ENCODE results near the gene LMF1. TPM values are rescaled to one million over a fixed set of nuclear protein-coding genes. Genes with fewer than 3 reads are reported as not detected.

The LMF1 gene
- total RNA-seq, 2 donors from 2014 or later = 11.9 to 12.0 TPM

DNA sequence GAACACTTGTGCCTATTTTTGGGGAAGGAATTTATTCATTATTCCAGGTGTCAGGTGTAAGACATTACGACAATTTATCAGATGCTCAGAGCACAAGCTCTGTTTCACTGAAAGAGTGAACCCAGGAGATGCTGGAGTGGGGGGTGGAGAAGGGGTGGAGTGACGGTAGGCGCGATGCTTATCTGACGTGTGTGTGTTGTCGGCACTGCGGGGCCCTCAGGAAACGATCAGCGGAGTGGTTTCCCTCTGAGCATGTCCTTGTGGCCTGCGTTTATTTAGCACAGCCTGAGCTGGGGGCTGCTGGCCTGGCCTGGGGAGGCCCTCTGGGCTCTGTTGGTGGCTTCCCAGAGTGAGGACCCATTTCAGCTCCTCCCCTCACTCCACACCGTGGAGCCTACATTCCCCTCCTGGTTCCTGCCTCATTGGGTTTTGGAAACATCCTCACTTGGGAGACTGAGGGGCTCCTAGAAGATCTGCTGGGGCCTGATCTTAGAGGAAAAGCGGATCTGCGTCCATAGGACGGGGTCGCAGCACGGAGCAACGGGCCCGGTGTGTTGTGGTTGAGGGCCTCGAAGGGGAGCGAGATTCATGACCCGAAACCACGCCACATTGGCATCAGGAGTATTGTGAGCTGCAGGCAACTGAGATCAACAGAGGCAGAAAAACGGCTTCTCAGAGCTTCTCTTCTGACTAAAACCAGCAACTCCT lies 151.3 kb downstream of the LMF1 start:
- ATAC-seq (no peak), DNase-seq (no peak)
- intact Hi-C loops (cut with DNase I) = loop anchor here in 1 of 2 donors (5.0 kb wide), 1 partner anchor 233 kb away; no protein-coding TSS in a partner anchor

DNA sequence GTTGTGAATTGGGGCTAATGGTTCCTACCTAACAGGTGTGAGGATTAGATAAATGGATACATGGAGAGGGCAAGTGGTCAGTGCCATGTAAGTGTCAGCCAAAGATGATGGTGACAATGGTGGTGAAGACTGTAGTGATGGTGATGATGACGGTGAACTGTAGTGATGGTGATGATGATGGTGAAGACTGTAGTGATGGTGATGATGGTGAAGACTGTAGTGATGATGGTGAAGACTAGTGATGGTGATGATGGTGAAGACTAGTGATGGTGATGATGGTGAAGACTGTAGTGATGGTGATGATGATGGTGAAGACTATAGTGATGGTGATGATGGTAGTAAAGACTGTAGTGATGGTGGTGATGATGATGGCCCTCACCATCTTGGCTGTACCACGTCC lies 152.2 kb downstream of the LMF1 start:
- intact Hi-C loops (cut with DNase I) = loop anchor here in 1 of 2 donors (5.0 kb wide), 1 partner anchor 234 kb away; no protein-coding TSS in a partner anchor
- no peak for ATAC-seq
- DNase-seq = no peak

DNA sequence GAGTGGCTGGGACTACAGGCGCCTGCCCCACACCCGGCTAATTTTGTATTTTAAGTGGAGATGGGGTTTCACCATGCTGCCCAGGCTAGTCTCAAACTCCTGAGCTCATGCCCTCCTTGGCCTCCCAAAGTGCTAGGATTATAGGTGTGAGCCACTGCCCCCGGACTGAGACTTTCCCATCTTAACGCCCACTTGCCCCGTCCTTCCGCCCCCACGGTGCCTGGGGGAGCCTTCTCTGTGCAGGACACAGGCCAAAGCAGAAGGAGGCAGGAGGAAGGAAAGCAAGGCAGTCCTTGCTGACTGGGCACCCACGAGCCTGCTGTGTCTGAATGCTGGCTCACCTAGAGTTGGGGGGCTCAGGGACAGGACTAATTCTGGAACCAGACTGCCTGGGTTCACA lies 152.7 kb downstream of the LMF1 start:
- DNase-seq (no peak), ATAC-seq (no peak)
- intact Hi-C loops (cut with DNase I) = loop anchor here in 1 of 2 donors (5.0 kb wide), 1 partner anchor 234 kb away; no protein-coding TSS in a partner anchor

DNA sequence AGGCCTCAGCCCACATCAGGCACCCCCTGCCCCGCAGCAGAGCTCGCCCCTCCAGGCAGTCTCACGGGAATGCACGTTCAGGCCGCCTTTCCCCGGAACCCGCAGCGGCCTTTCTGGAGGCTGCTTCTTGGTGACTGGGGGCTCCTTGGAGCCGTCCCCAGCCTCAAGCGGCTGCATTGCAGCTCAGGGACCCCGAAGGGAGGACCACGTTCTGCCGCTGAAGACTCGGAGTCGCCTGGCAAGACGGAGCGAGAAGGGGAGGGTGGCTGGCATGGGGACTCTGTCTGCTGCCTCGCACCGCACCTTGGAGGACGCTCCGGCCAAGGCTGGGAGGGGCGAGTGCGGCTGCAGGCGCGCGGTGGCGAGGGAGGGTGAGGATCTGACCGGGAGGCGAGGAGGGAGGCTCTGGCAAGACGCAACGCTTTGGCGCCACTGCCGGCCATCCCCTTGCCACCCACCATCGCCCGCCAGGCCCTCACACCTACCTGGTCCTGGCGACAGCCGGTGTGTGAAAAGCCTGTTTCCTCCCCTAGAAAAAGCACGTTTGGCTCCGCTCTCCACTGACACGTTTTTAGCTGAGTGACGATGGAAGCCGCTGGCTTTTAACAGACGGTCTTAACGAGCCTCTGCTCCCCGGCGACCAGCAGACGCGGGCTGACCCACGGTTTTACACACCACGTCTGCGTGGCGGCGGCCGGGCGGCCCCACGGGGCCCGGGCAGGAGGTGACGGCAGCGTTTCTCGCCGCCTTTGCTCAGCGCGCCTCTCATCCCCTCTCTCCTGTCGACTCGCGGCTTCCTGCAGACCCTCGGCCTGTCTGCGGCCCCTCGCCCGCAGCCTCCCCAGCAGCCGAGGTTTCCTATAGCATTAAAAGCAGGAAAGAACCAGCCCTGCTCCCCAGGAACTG lies 153.5 kb downstream of the LMF1 start:
- ATAC-seq = no peak
- no peak for DNase-seq
- intact Hi-C loops (cut with DNase I) = loop anchor here in 1 of 2 donors (5.0 kb wide), 1 partner anchor 235 kb away; no protein-coding TSS in a partner anchor

DNA sequence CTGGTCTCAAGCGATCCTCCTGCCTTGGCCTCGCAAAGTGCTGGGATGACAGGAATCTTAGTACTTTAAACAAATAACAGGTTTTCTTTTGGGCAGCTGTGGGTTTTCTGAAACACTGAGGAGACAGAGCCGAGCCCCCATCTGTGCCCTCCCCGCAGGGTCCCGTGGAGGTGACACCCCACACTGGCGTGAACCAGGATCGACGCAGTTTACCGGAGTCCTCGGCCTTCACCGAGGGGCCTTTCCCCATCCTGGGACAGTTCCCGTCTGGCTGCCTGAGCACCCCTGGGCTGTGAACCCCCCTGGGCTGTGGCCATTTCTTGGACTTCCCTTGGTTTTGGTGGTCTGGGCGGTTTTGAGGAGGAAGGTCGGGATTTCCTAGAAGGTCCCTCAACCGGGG lies 154.9 kb downstream of the LMF1 start:
- intact Hi-C loops (cut with DNase I) = loop anchor here (2.0 to 5.0 kb wide), 2 partner anchors 236 to 239 kb away; no protein-coding TSS in a partner anchor
- ATAC-seq (no peak), DNase-seq (no peak)

DNA sequence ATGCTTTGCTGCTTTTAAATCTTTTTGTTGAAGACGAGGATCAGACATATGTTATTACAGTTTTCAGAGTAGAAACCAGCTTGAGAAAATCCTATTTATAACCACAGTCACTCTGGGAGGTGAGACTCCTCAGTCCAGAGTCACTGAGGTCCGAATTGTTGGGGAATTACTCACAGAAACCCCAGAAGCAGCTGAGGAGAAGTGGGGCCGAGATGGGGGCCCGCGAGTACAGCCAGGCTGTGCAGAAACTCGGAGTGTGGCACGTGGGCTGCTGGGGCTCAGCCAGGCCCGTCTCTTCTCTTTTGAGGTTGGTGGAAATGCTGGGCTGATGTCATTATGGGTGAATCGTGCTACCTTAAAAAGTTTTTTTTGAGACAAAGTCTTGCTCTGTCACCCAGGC lies 155.8 kb downstream of the LMF1 start:
- intact Hi-C loops (cut with DNase I) = loop anchor here (2.0 to 5.0 kb wide), 2 partner anchors 237 to 240 kb away; no protein-coding TSS in a partner anchor
- no peak for DNase-seq
- no peak for ATAC-seq

DNA sequence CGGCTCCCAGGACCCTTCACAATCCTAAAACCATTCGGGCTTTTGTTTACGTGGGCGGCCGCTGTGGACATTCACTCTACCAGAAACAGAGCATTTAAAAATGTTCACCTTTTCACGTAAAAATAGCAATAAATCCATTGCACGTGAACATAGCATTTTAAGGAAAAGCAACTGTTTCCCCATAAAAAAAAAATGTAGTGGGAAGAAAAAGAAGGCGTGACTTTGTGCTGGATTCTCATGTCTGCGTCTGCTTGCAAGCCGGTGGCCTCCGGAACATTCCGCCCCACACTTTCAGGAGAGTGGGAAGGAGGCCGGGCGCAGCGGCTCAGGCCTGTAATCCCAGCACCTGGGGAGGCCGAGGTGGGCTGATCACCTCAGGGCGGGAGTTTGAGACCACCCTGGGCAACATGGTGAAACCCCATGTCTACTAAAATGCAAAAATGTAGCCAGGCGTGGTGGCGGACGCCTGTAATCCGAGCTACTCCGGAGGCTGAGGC lies 156.8 kb downstream of the LMF1 start:
- no peak for DNase-seq
- ATAC-seq = no peak
- intact Hi-C loops (cut with DNase I) = loop anchor here in 1 of 2 donors (2.0 kb wide), 1 partner anchor 241 kb away; no protein-coding TSS in a partner anchor

DNA sequence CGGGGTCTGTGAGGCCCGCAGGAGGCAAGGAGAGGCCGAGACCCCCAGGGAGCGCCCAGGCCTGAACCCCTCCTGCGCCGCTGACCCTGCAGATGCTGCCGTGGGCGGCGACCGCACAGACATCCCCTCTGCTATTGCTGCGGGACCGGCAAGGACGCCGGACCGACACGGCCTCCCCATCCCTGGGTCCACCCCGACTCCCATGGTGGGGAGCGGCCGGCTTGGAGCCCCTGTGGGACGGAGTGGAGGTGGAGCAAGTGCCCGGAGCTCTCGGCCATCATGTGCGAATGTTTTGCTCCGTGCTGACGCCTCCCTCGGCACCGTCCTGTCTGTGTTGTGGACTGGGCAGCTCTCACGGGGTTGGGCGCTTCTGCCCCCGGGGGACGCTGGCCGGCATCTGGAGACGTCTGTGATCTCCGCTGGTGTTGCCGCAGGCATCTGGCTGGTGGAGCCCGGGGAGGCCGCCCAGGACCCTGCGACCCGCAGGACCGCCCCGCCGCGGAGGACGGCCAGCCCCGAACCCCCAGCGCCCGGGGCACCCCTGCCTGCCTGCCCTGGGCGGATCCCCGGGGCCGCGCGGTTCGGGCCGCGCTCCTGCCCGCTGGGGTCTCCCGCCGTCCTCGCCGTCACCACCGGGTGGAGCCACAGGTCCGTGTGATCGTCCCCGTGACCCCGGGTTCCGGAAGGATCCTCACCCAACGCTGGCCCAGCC lies 157.4 kb downstream of the LMF1 start:
- DNase-seq = peak; percentile 58
- intact Hi-C loops (cut with DNase I) = no loop called here
- peak; percentile 84 to 88 for ATAC-seq

DNA sequence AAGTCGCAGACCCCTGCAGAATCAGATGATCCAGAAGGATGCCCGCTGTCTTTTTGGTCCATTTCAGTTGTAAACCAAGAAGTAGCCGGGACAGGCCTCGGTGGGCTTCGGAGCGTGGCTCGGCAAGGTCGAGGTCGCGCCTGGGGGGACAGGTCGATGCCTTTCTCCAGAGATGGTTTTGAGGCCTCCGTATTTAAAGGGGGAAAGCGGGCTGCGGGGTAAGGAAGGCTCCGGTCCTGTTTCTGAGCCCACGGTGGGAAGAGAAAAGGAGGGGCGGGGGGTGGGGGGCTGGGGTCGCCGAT lies 162.7 kb downstream of the LMF1 start:
- ATAC-seq (no peak), DNase-seq (no peak)
- intact Hi-C loops (cut with DNase I) = loop anchor here in 1 of 2 donors (5.0 kb wide), 1 partner anchor 249 kb away; no protein-coding TSS in a partner anchor

DNA sequence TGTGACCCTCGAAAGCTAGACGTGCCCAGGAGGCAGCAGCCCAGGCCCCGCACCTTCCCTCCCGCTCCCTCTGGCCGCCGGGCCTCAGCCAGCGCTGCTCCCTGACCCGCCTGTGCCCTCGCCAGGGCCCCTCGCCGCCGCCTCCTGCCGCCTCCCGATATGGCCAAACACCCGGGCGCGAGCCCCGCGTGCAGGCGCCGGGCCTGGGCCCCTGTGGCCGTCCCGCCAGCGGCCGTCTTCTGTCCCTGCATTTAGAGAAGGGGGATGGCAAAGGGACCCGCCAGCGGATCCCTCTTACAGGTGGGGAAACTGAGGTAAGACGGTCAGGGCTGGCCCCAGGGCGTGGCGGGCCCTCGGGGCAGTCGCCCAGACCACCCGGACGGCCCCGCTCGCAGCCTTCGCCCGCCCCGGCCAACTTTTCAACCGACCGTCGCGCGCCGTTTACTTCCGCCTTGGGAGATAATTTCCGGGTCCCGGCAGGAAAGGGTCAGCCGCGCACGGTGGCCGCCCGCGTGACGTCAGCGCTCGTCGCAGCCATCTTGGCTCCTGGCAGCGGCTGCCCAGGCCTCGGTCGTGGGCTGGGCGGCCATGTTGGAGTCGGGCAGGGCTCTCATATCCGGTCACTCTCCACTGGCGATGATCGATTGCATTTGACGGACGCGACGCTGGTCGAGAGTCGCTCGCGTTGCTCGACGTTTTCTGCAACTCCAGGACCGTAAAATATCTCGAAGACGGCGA lies 163.3 kb downstream of the LMF1 start:
- DNase-seq = peak; percentile 95
- peak; percentile 99 for ATAC-seq
- intact Hi-C loops (cut with DNase I) = loop anchor here in 1 of 2 donors (5.0 kb wide), 1 partner anchor 250 kb away; no protein-coding TSS in a partner anchor

DNA sequence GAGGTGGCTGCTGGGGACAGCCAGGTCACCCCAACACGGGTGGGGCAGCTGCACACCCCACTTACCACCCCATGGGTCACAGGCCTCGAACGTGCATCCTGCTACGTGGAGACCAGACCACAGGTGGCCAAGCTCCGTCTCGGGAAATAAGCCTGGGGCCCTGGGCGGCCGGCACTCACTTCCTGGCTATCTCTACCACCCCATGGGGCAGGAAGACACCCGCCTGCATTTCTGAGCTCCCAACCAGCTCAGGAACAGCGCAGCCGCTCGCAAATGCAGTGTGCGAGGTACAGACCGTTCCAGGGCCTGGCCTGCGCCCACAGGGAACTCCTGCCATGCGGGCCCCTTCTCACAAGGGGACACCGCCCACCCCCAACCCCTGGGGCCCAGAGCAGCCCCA lies 165.3 kb downstream of the LMF1 start:
- intact Hi-C loops (cut with DNase I) = loop anchor here in 1 of 2 donors (5.0 kb wide), 1 partner anchor 252 kb away; no protein-coding TSS in a partner anchor
- ATAC-seq (no peak), DNase-seq (no peak)

DNA sequence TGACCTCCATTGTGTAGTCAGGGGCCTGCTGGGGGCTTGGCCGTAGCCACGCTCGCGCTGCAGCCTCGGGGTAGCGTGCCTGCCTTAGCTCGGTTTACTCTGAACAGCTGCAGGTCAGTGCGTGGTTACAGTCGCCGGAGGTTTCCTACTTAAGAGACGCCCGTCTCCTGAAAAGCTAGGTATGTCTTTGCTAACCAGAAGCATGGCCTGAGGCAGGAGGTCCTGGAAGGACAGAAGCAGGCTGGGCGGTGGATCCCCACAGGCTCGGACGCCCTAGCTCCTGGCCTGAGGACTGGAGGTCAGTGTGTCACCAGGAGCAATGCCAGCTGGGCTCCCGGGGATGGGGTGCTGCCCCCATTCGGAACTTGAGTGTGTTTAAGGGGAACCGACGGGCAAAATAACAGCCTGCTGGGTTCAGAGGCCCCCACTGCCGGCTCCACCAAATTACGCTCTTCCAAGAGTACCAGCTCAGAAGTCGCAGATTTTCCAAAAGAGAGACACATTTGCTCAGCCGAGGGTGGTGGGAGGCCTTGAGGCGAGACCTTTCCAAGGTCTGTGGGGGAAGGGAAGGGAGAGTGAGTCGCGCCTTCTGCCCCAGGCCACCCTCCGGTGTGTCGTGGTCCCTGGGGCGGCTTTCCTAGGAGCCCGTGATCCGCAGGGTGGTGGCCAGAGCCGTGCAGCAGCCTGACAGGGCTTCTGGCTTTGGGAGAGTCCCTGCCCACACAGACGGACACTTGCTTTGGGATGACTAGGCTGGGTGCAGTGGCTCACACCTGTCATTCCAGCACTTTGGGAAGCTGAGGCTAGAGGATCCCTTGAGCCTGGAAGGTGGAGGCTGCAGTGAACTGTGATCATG lies 166.4 kb downstream of the LMF1 start:
- ATAC-seq = no peak
- no peak for DNase-seq
- intact Hi-C loops (cut with DNase I) = loop anchor here in 1 of 2 donors (5.0 kb wide), 1 partner anchor 253 kb away; no protein-coding TSS in a partner anchor

DNA sequence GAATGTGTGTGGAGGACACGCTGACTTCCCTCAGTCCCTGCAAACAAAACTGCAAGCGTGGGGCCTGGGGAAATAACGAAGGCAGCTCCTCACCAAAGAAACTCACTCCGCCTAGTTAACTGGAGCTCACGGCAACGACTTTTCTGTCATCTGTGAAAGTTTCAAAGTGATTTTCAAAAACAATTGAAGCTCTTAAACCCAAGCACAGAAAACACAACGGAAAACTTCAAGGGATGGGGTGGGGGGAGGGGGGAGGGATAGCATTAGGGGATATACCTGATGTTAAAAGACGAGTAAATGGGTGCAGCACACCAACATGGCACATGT lies 167.1 kb downstream of the LMF1 start:
- DNase-seq = no peak
- intact Hi-C loops (cut with DNase I) = no loop called here
- no peak for ATAC-seq

Other genes with a start within 250 kb of the LMF1 start
- gene ANTKMT, start 249.8 kb downstream of the LMF1 start, total RNA-seq = 10 to 100 TPM; 32.5 to 36.8 TPM
- under 1 TPM; 0.50 to 0.56 TPM for gene CCDC78, start 244.5 kb downstream of the LMF1 start, total RNA-seq
- gene HAGHL, start 243.9 kb downstream of the LMF1 start, total RNA-seq = 10 to 100 TPM; 12.0 to 15.8 TPM
- gene CIAO3, start 230.0 kb downstream of the LMF1 start, total RNA-seq = 10 to 100 TPM; 22.6 to 23.3 TPM
- gene MSLN, start 210.2 kb downstream of the LMF1 start, total RNA-seq = 10 to 100 TPM; 12.6 to 13.0 TPM
- 10 to 100 TPM; 11.1 to 11.4 TPM for gene RPUSD1, start 182.6 kb downstream of the LMF1 start, total RNA-seq
- 1 to 10 TPM; 4.7 to 8.8 TPM for gene CHTF18, start 182.4 kb downstream of the LMF1 start, total RNA-seq
- not detected for gene GNG13, start 170.2 kb downstream of the LMF1 start, total RNA-seq
- 1 to 10 TPM; 1.3 to 3.0 TPM for gene SOX8, start 10.8 kb upstream of the LMF1 start, total RNA-seq
- 10 to 100 TPM in 1 of 2 donors, 1 to 10 TPM in 1; 1.3 to 10.7 TPM for gene SSTR5, start 101.8 kb upstream of the LMF1 start, total RNA-seq
- not detected for gene C1QTNF8, start 125.3 kb upstream of the LMF1 start, total RNA-seq
- 1 to 10 TPM; 6.0 to 7.1 TPM for gene CACNA1H, start 182.1 kb upstream of the LMF1 start, total RNA-seq

All from left cardiac atrium (tissue), 4 donors.